KMS-11 (cell line): Measurements from ENCODE around the gene DEXI.

Experiments used
- H2AFZ ChIP-seq: fragments of 200-600 bp; sonication (generic); 2 replicates; pipeline ENCODE4 v1.6.1; 2016; ENCODE audit warnings: antibody characterized with exemption, mixed run types, low read depth
- H3K27ac ChIP-seq: fragments of 200-600 bp; sonication (generic); 2 replicates; pipeline ENCODE4 v1.6.1; 2016; ENCODE audit warnings: mild to moderate bottlenecking, mixed run types
- H3K27me3 ChIP-seq: fragments of 200-600 bp; sonication (generic); 2 replicates; pipeline ENCODE4 v1.6.1; 2017; ENCODE audit warnings: mild to moderate bottlenecking, low read depth, mixed run types, moderate library complexity; ENCODE audit not compliant: insufficient read depth
- H3K36me3 ChIP-seq: fragments of 200-600 bp; sonication (generic); 2 replicates; pipeline ENCODE4 v1.6.1; 2017; ENCODE audit warnings: mild to moderate bottlenecking, mixed run types; ENCODE audit not compliant: insufficient read depth
- H3K4me1 ChIP-seq: fragments of 200-600 bp; sonication (generic); 2 replicates; pipeline ENCODE4 v1.6.1; 2016; ENCODE audit warnings: mild to moderate bottlenecking, low read depth, mixed run types; ENCODE audit not compliant: poor library complexity, severe bottlenecking
- H3K4me2 ChIP-seq: fragments of 200-600 bp; sonication (generic); 2 replicates; pipeline ENCODE4 v1.7.0; 2016; ENCODE audit warnings: mild to moderate bottlenecking, mixed run types
- H3K4me3 ChIP-seq: fragments of 200-600 bp; sonication (generic); IDR thresholded peaks from 2 replicates; pipeline ENCODE4 v1.6.1; 2017; ENCODE audit warnings: low read depth, low read length, mixed read lengths; ENCODE audit not compliant: insufficient read depth
- H3K79me2 ChIP-seq: fragments of 200-600 bp; sonication (generic); 2 replicates; pipeline ENCODE4 v1.6.1; 2016; ENCODE audit warnings: low read depth, mixed run types; ENCODE audit not compliant: insufficient read depth
- H3K9ac ChIP-seq: fragments of 200-600 bp; sonication (generic); 2 replicates; pipeline ENCODE4 v1.6.1; 2016; ENCODE audit warnings: mild to moderate bottlenecking, mixed run types
- H4K20me1 ChIP-seq: fragments of 200-600 bp; sonication (generic); 2 replicates; pipeline ENCODE4 v1.6.1; 2016; ENCODE audit warnings: mild to moderate bottlenecking, mixed run types; ENCODE audit not compliant: insufficient read depth
- TF ChIP-seq, protein P1 (sequence below): fragments of 200-600 bp; sonication (generic); conservative IDR thresholded peaks from 2 replicates; pipeline ENCODE4 v1.6.1; 2017; ENCODE audit warnings: low read depth, mild to moderate bottlenecking, antibody characterized with exemption, low read length, moderate library complexity, mixed read lengths

DEXI gene

GRCh38 chr16:10906914-10907756 is 35.1 kb downstream of the DEXI start:
- H3K4me3 ChIP-seq, result no peak overlapping the region
- H4K20me1 ChIP-seq, result no peaks in the 10 kb centered on the region
- H3K4me2 ChIP-seq, result no peak overlapping the region
- H3K9ac ChIP-seq, result no peak overlapping the region
- no peaks in the 10 kb centered on the region for H3K27me3 ChIP-seq
- TF ChIP-seq, protein P1, sequence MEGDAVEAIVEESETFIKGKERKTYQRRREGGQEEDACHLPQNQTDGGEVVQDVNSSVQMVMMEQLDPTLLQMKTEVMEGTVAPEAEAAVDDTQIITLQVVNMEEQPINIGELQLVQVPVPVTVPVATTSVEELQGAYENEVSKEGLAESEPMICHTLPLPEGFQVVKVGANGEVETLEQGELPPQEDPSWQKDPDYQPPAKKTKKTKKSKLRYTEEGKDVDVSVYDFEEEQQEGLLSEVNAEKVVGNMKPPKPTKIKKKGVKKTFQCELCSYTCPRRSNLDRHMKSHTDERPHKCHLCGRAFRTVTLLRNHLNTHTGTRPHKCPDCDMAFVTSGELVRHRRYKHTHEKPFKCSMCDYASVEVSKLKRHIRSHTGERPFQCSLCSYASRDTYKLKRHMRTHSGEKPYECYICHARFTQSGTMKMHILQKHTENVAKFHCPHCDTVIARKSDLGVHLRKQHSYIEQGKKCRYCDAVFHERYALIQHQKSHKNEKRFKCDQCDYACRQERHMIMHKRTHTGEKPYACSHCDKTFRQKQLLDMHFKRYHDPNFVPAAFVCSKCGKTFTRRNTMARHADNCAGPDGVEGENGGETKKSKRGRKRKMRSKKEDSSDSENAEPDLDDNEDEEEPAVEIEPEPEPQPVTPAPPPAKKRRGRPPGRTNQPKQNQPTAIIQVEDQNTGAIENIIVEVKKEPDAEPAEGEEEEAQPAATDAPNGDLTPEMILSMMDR, result no peak
- H3K27ac ChIP-seq, result no peak overlapping the region
- H3K4me1 ChIP-seq, result no peaks in the 10 kb centered on the region
- no peaks in the 10 kb centered on the region for H3K79me2 ChIP-seq
- no peak overlapping the region for H2AFZ ChIP-seq
- peaks cover 7% of the 10 kb centered on the region; the same call in 1 of the 2 replicates for H3K36me3 ChIP-seq

DNA sequence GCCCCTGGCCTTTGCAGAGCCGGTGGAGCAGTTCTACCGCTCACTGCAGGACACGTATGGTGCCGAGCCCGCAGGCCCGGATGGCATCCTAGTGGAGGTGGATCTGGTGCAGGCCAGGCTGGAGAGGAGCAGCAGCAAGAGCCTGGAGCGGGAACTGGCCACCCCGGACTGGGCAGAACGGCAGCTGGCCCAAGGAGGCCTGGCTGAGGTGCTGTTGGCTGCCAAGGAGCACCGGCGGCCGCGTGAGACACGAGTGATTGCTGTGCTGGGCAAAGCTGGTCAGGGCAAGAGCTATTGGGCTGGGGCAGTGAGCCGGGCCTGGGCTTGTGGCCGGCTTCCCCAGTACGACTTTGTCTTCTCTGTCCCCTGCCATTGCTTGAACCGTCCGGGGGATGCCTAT is 35.8 kb downstream of the DEXI start:
- H3K79me2 ChIP-seq, result no peaks in the 10 kb centered on the region
- H3K9ac ChIP-seq, result no peak overlapping the region
- H3K36me3 ChIP-seq, result peaks cover 7% of the 10 kb centered on the region; the same call in 1 of the 2 replicates
- H4K20me1 ChIP-seq, result no peaks in the 10 kb centered on the region
- TF ChIP-seq, protein P1, result no peak
- no peak overlapping the region for H3K4me2 ChIP-seq
- no peak overlapping the region for H3K4me3 ChIP-seq
- no peaks in the 10 kb centered on the region for H3K4me1 ChIP-seq
- H2AFZ ChIP-seq, result no peak overlapping the region
- no peaks in the 10 kb centered on the region for H3K27me3 ChIP-seq
- H3K27ac ChIP-seq, result no peak overlapping the region

GRCh38 chr16:10902999-10903398 is 39.3 kb downstream of the DEXI start:
- Histone ChIP-seq H3K79me2 (no peaks in the 10 kb centered on the region), H3K4me3 (no peak overlapping the region), H3K4me1 (no peaks in the 10 kb centered on the region), H3K27ac (no peak overlapping the region), H3K4me2 (no peak overlapping the region), H4K20me1 (no peaks in the 10 kb centered on the region), H3K36me3 (peaks cover 7% of the 10 kb centered on the region; the same call in 1 of the 2 replicates), H3K27me3 (no peaks in the 10 kb centered on the region), H3K9ac (no peak overlapping the region), H2AFZ (no peak overlapping the region)
- TF ChIP-seq, protein P1, result no peak

DNA sequence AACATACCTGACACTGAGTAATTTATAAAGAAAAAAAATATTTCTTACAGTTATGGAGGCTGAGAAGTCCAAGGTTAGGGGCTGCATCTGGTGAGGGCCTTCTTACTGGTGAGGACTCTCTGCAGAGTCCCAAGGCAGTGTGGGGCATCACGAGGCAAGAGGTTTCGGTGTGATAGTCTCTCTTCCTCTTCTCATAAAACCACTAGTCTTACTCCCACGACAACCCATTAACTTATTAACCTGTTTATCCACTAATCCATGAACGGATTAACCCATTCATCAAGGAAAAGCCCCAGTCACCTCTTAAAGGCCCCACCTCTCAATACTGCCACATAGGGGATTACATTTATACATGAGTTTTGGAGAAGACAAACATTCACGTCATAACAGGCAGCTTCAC is 45.1 kb downstream of the DEXI start:
- Histone ChIP-seq H3K4me3 (no peak overlapping the region), H3K27ac (no peak overlapping the region), H3K27me3 (no peaks in the 10 kb centered on the region), H3K79me2 (0 out of 2 replicates have a peak, but pooled peaks cover 13% of the 10 kb centered on the region), H3K4me1 (peaks cover 9% of the 10 kb centered on the region), H3K4me2 (no peak overlapping the region), H4K20me1 (no peaks in the 10 kb centered on the region), H2AFZ (no peak overlapping the region), H3K36me3 (no peaks in the 10 kb centered on the region; the same call in 1 of the 2 replicates), H3K9ac (no peak overlapping the region)
- TF ChIP-seq, protein P1, result no peak
